ENCODE measurements around the gene POC1B. TPM values are rescaled to one million over a fixed set of nuclear protein-coding genes. Genes with fewer than 3 reads are reported as not detected.

The POC1B gene
- total RNA-seq, 1 donor from 2014 or later: 24.8 TPM

DNA sequence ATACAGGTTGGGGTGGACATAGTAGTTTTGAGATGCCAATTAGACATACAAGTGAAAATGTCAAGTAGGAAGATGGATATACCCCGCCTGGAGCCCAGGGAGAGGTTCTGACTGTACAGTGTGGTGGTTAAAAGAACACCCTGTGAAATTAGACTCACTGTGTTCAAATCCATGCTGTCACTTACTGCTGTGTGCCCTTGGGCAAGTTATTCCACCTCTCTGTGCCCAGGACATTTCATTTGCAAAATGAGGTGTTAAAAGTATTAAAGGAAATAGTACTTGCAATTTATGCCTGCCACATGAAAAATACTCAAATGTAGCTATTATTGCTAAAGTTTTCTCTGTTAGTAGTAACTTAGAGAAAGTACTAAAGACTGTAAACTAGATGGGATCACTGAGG, 19.8 kb downstream of the POC1B start:
- H3K4me1 Mint-ChIP-seq (ENCODE audit: low read depth): peaks cover 14% of the 10 kb centered on the region
- no peaks in the 10 kb centered on the region for H3K27me3 Mint-ChIP-seq (ENCODE audit: low read depth)
- H3K36me3 Mint-ChIP-seq (ENCODE audit: low read depth): peaks cover 18% of the 10 kb centered on the region
- H3K9me3 Mint-ChIP-seq: no peaks in the 10 kb centered on the region
- intact Hi-C loops (cut with micrococcal nuclease): no loop called here
- DNase-seq (ENCODE audit: low spot score): no peak
- H3K27ac Mint-ChIP-seq: no peak overlapping the region
- H3K4me3 Mint-ChIP-seq (ENCODE audit: low read depth): no peak overlapping the region

DNA sequence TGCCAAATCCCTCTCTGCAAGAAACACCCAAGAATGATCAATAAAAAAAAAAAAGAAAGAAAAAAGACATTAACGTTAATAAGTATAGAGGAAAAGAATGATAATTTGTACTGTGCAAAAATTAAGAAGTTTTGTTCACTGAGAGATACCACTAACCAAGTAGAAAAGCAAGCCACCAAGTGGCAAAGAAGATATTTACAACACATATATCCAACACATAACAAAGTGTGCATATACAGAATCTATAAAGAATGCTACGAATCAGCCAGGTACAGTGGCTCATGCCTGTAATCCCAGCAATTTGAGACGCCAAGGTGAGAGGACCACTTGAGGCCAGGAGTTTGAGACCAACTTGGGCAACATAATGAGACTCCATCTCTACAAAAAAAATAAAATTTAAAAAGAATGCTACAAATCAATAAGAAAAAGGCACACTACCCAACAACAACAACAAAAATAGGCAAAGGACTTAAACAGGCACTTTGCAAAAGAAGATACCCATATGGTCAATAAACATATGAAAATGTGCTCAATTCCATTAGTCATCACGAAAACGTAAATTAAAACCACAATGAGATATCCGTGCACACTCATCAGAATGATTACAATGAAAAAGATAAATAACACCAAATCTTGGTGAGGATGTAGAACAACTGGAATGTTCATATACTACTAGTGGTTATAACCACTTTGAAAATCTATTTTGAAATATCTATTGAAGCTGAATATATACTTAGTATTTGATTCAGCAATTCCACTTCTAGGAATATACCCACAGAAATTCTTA, 21.1 kb downstream of the POC1B start:
- H3K4me1 Mint-ChIP-seq (ENCODE audit: low read depth): peaks cover 14% of the 10 kb centered on the region
- no peak for DNase-seq (ENCODE audit: low spot score)
- intact Hi-C loops (cut with micrococcal nuclease): no loop called here
- H3K27ac Mint-ChIP-seq: no peak overlapping the region
- no peaks in the 10 kb centered on the region for H3K27me3 Mint-ChIP-seq (ENCODE audit: low read depth)
- H3K4me3 Mint-ChIP-seq (ENCODE audit: low read depth): no peak overlapping the region
- H3K9me3 Mint-ChIP-seq: no peaks in the 10 kb centered on the region
- H3K36me3 Mint-ChIP-seq (ENCODE audit: low read depth): peaks cover 27% of the 10 kb centered on the region

DNA sequence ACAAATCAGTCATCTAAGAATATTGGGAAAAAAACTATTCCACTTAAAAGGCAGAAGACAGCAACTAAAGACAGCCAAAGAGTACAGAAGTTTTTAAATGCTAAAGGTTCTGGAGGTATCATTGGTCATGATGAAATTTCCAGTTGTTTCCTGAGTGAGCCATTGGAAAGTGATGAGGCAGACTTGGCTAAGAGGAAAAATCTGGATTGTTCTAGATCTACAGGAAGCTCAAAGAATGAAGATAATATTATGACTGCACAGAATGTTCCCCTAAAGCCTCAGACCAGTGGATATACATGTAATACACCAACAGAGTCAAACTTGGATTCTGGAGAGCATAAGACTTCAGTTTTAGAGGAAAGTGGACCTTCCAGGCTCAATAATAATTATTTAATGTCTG, 24.1 kb downstream of the POC1B start:
- H3K4me1 Mint-ChIP-seq (ENCODE audit: low read depth): peaks cover 10% of the 10 kb centered on the region
- H3K9me3 Mint-ChIP-seq: no peaks in the 10 kb centered on the region
- no peaks in the 10 kb centered on the region for H3K27me3 Mint-ChIP-seq (ENCODE audit: low read depth)
- no peak overlapping the region for H3K27ac Mint-ChIP-seq
- H3K36me3 Mint-ChIP-seq (ENCODE audit: low read depth): peaks cover 31% of the 10 kb centered on the region
- intact Hi-C loops (cut with micrococcal nuclease): no loop called here
- DNase-seq (ENCODE audit: low spot score): no peak
- H3K4me3 Mint-ChIP-seq (ENCODE audit: low read depth): no peak overlapping the region

DNA sequence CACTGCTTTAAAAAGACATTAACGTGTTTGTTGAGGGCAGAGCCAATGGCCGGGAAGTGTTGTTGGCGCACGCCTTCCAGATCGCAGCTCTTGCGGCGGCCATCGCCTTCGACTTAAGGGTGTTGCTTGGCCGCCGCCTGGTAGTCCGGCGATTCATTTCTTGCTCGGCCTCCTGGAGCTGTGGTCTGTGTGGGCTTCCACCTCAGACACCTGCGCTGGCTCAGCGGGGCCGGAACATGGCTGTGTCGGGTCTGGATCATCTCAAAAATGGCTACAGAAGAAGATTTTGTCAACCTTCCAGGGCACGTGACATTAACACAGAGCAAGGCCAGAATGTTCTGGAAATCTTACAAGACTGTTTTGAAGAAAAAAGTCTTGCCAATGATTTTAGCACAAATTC, 26.0 kb downstream of the POC1B start:
- H3K27ac Mint-ChIP-seq: no peak overlapping the region
- peaks cover 37% of the 10 kb centered on the region for H3K36me3 Mint-ChIP-seq (ENCODE audit: low read depth)
- H3K4me3 Mint-ChIP-seq (ENCODE audit: low read depth): no peak overlapping the region
- peaks cover 9% of the 10 kb centered on the region for H3K4me1 Mint-ChIP-seq (ENCODE audit: low read depth)
- no peaks in the 10 kb centered on the region for H3K9me3 Mint-ChIP-seq
- intact Hi-C loops (cut with micrococcal nuclease): loop anchor here (10.0 kb wide), 1 partner anchor 1205 kb away; no protein-coding TSS in a partner anchor
- no peaks in the 10 kb centered on the region for H3K27me3 Mint-ChIP-seq (ENCODE audit: low read depth)
- DNase-seq (ENCODE audit: low spot score): no peak

DNA sequence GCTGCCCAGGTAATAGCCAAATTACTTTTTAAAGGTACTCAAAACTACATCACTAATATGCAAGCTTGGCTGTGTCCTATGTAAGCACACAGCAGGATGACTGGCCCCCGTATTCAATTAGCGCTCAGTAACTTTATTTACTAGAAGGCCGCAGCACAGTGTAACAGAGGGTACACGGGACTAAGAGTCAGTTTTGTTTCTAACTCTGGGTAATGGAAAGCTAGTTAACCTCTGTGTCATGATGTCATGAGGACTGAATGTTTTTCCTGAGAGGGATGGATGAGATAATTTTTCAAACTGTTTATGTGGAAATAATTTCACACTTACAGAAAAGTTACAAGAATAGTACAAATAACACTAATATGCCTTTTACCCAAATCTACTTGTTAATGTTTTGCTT, 28.4 kb downstream of the POC1B start:
- Mint-ChIP-seq H3K9me3 (no peaks in the 10 kb centered on the region), H3K27me3 (ENCODE audit: low read depth) (no peaks in the 10 kb centered on the region), H3K4me1 (ENCODE audit: low read depth) (peaks cover 19% of the 10 kb centered on the region), H3K36me3 (ENCODE audit: low read depth) (peaks cover 49% of the 10 kb centered on the region), H3K27ac (no peak overlapping the region), H3K4me3 (ENCODE audit: low read depth) (no peak overlapping the region)
- intact Hi-C loops (cut with micrococcal nuclease): loop anchor here (10.0 kb wide), 1 partner anchor 1203 kb away; no protein-coding TSS in a partner anchor
- DNase-seq (ENCODE audit: low spot score): no peak

DNA sequence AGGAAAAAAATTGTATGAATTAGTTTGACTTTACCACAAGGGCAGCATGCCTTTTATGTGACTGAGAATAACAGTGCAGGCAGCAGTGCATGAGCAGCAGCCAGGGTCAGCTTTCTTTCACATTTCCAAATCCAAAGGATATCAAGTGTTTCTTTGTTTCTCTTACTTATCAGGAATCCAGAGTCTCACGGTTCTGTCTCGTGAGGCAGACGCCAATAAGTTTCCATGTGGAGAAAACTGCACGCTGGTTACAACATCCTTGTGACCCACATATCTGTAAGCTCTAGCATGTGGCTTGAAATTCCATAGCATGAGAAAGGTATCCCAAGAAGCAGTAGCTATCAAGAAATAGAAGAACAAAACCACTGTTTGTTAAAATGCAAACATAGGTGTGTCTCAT, 28.8 kb downstream of the POC1B start:
- H3K9me3 Mint-ChIP-seq: no peaks in the 10 kb centered on the region
- no peaks in the 10 kb centered on the region for H3K27me3 Mint-ChIP-seq (ENCODE audit: low read depth)
- no peak overlapping the region for H3K4me3 Mint-ChIP-seq (ENCODE audit: low read depth)
- peaks cover 19% of the 10 kb centered on the region for H3K4me1 Mint-ChIP-seq (ENCODE audit: low read depth)
- DNase-seq (ENCODE audit: low spot score): no peak
- intact Hi-C loops (cut with micrococcal nuclease): loop anchor here (10.0 kb wide), 1 partner anchor 1202 kb away; no protein-coding TSS in a partner anchor
- H3K27ac Mint-ChIP-seq: no peak overlapping the region
- peaks cover 45% of the 10 kb centered on the region for H3K36me3 Mint-ChIP-seq (ENCODE audit: low read depth)

DNA sequence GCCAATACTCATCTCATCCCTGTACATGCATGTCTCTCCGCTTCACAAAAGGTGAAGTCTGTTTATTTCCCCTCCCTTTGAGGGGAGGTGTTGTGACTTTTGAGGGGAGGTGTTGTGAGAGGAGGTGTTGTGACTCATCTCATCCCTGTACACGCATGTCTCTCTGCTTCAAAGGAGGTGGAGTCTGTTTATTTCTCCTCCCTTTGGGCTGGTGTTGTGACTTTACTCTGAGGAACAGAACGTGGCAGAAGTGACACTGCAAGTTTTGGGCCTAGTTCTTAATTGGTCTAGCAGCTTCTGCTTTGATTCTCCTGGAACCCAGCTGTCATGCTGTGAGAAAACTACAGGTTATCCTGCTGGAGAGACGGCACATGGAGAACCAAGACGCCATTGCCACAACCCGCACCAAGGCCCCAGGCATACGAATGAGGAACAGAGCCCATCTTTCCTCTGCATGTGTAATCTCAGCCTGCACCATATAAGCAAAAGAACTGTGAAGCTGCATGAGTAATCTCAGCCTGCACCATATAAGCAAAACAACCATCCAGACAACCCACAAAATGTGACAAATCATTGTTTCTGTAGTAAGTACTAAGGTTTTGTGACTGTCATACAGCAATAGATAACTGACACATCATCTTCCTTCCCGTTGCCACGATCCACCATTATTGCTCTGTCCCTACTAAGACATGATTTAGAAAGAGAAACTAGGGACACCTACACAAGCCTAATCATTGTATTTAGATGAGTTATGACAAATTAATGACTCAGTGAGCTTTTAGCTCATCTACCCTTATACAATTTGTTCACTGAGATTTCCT, 31.2 kb downstream of the POC1B start:
- Mint-ChIP-seq H3K27ac (peak overlapping the region; percentile 90), H3K4me3 (ENCODE audit: low read depth) (peak overlapping the region; percentile 9), H3K27me3 (ENCODE audit: low read depth) (no peaks in the 10 kb centered on the region), H3K36me3 (ENCODE audit: low read depth) (peaks cover 43% of the 10 kb centered on the region), H3K4me1 (ENCODE audit: low read depth) (peaks cover 17% of the 10 kb centered on the region), H3K9me3 (no peaks in the 10 kb centered on the region)
- intact Hi-C loops (cut with micrococcal nuclease): loop anchor here (1.0 to 10.0 kb wide), 5 partner anchors 22 to 1200 kb away; partner anchors contain the start of genes DUSP6 and POC1B
- DNase-seq (ENCODE audit: low spot score): no peak

DNA sequence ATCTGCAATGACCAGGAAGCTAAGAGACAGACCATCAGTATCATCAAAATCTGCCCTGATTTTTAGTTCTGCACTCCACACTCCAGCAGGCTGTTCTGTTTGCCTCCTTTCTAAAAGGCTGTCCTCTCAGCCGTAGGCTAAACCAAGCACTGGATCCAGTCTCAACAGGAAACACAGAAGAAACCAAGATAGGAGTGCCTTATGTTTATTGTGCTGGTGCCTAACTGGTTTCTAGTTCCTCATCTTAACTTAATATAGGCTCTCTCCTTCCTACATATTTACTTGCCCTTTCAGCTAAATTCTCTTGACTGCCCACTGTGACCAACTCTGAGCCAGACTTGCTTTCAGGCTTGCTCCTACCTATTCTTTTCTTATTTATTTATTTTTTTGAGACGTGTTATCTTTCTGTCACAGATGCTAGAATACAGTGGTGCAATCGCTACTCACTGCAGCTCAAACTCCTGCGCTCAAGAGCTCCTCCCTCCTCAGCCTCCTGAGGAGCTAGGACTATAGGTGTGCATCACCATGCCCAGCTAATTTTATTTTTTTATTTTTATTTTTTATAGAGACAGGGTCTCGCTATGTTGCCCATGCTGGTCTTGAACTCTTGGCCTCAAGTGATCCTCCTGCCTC, 32.1 kb downstream of the POC1B start:
- H3K9me3 Mint-ChIP-seq: no peaks in the 10 kb centered on the region
- no peak for DNase-seq (ENCODE audit: low spot score)
- peak overlapping the region; percentile 90 for H3K27ac Mint-ChIP-seq
- no peak overlapping the region for H3K4me3 Mint-ChIP-seq (ENCODE audit: low read depth)
- no peaks in the 10 kb centered on the region for H3K27me3 Mint-ChIP-seq (ENCODE audit: low read depth)
- peaks cover 39% of the 10 kb centered on the region for H3K36me3 Mint-ChIP-seq (ENCODE audit: low read depth)
- peaks cover 17% of the 10 kb centered on the region for H3K4me1 Mint-ChIP-seq (ENCODE audit: low read depth)
- intact Hi-C loops (cut with micrococcal nuclease): loop anchor here (1.0 to 10.0 kb wide), 4 partner anchors 21 to 1199 kb away; partner anchors contain the start of gene POC1B

DNA sequence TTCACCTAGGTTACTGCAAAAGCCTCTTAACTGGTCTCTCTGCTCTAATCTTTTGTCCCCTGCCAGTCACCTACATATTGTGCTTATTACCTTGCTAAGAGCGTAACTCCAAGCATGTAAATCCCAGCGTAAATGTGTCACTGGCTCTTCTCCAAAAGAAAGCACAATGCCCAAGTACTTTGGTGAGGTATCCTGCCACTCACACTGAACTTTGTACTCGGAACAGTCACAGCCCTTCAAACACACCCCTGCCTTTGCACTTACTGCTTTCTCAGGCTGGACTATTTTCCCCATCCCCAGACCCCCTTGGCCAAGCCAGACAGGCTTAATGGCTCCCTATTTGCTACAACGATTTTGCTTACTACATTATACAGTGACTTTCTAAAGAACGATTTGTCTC, 33.0 kb downstream of the POC1B start:
- H3K4me3 Mint-ChIP-seq (ENCODE audit: low read depth): no peak overlapping the region
- H3K9me3 Mint-ChIP-seq: no peaks in the 10 kb centered on the region
- H3K27ac Mint-ChIP-seq: no peak overlapping the region
- DNase-seq (ENCODE audit: low spot score): no peak
- peaks cover 38% of the 10 kb centered on the region for H3K36me3 Mint-ChIP-seq (ENCODE audit: low read depth)
- no peaks in the 10 kb centered on the region for H3K27me3 Mint-ChIP-seq (ENCODE audit: low read depth)
- intact Hi-C loops (cut with micrococcal nuclease): loop anchor here (10.0 kb wide), 1 partner anchor 1198 kb away; no protein-coding TSS in a partner anchor
- peaks cover 17% of the 10 kb centered on the region for H3K4me1 Mint-ChIP-seq (ENCODE audit: low read depth)

DNA sequence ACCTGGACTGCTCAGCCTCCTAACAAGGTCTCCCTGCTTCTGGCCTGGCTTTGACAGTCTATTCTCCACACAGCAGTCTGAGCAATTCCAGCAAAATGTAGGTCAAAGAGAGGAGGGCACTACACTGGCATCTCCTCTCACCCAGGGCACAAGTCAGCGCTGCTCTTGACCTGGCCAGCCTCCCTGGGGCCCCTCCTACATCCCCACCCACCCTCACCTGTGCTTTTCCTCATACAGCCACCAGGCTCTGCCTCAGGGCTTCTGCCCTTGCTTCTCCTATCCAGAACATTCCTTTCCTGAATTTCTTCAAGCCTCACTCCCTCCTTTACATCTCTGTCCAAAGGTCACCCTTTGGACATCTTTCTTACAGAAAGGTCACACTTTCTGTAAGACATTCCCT, 34.9 kb downstream of the POC1B start:
- no peaks in the 10 kb centered on the region for H3K9me3 Mint-ChIP-seq
- DNase-seq (ENCODE audit: low spot score): no peak
- H3K36me3 Mint-ChIP-seq (ENCODE audit: low read depth): peaks cover 45% of the 10 kb centered on the region
- H3K4me3 Mint-ChIP-seq (ENCODE audit: low read depth): no peak overlapping the region
- H3K4me1 Mint-ChIP-seq (ENCODE audit: low read depth): peaks cover 17% of the 10 kb centered on the region
- intact Hi-C loops (cut with micrococcal nuclease): loop anchor here (10.0 kb wide), 1 partner anchor 1196 kb away; no protein-coding TSS in a partner anchor
- no peaks in the 10 kb centered on the region for H3K27me3 Mint-ChIP-seq (ENCODE audit: low read depth)
- H3K27ac Mint-ChIP-seq: no peak overlapping the region

DNA sequence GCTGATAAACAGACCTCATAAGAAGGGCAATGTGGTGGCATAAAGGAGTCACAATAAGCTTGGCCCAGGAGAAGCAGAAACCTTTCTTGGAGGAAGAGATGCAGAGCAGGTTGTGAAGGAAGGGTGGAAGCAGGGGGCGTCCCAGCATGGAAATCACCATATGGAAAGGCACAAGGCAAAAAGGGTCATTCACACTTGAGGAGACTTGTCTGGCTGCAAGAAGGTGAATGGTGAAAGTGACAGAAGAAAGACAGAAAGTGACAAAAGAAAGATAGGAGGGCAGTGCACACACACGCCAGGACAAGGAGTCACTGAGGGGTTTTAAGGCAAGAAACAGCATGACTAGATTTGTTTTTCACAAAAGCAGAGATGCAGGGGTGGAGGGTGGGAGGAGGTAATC, 39.6 kb downstream of the POC1B start:
- Mint-ChIP-seq H3K4me3 (ENCODE audit: low read depth) (no peak overlapping the region), H3K27ac (no peak overlapping the region)

DNA sequence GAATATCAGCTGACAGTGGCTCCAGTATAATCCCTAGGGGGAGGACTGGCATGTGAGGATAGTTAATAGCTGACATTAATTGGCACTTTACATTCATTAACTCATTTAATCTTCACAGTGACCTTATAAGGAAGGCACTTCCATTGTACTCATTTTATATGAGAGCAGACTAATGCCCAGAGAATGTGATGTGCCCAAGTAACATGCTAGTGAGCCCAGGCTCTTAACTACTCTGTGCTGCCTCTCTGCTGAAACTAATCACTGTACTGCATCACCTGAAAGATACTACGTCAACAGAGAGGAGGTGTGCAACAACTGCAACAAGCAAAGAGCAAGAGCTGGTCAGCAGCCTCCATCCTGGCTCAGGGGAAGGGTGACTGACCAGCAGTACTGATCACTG, 41.4 kb downstream of the POC1B start:
- Mint-ChIP-seq H3K4me3 (ENCODE audit: low read depth) (no peak overlapping the region), H3K4me1 (ENCODE audit: low read depth) (no peaks in the 10 kb centered on the region), H3K27me3 (ENCODE audit: low read depth) (no peaks in the 10 kb centered on the region), H3K27ac (no peak overlapping the region), H3K9me3 (no peaks in the 10 kb centered on the region), H3K36me3 (ENCODE audit: low read depth) (peaks cover 37% of the 10 kb centered on the region)
- no peak for DNase-seq (ENCODE audit: low spot score)
- intact Hi-C loops (cut with micrococcal nuclease): no loop called here

More for the DNA sequence above, 39.6 kb downstream of the POC1B start:
- no peaks in the 10 kb centered on the region for H3K9me3 Mint-ChIP-seq
- H3K4me1 Mint-ChIP-seq (ENCODE audit: low read depth): no peaks in the 10 kb centered on the region
- H3K27me3 Mint-ChIP-seq (ENCODE audit: low read depth): no peaks in the 10 kb centered on the region
- H3K36me3 Mint-ChIP-seq (ENCODE audit: low read depth): peaks cover 44% of the 10 kb centered on the region
- intact Hi-C loops (cut with micrococcal nuclease): no loop called here
- no peak for DNase-seq (ENCODE audit: low spot score)

All from activated T-helper 2 cell treated with anti-CD3 and anti-CD28 coated beads, Interferon-gamma antibody, Interleukin-2, Interleukin-4, amounts not matched to agents 10 μg/mL and 5 μg/mL and 100 μg/mL, durations not matched to agents 14 hours and 24 hours and 36 hours (primary cell).